ENCODE measurements around the gene CD8B. TPM values are rescaled to one million over a fixed set of nuclear protein-coding genes. Genes with fewer than 3 reads are reported as not detected.
"Not testable (repeated sequence)": the region's sequence is repeated elsewhere in the genome, so short reads cannot be mapped to it uniquely, and the experiment has no call there.

CD8B gene
- total RNA-seq = 1 to 10 TPM; 1.5 to 1.8 TPM

DNA sequence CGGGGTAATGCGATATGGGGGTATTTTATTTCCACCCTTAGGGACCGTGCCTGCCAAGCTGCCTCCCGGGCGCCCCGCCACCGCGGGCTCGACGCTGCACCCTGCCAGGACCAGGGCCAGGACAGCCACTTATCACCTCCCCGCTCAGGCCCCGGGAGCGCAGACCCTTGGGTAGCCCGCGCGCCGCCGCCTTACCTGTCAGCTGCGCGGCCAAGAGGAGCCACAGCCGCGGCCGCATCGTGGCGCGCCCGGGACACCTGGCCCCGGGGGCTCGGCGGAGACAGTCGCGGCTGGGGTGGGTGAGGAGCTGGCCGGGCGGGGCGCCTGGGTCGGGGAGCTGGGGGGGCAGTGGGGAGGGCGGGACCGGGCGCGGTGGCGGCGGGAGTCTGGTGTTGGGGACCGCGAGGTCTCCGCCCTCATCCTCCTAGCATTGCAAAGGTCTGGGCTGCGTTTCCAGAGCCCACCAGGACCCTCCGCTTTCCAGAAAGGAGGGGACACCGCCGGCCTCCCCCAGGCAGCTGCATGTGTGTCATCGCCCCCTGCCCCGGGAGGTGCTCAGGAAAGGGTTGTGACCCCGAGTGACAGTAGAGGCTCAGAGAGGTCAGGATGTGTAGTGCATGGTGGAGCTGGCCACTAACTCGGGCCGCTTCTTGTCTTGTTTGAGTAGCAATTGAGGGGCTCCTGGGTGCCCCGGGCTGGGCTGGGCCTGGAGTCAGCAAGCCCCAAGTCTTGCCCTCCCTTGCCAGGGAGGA, at the start of gene CD8B:
Gene CD8B, minus strand, starts transcription at position 259 of the 752 bp plus-strand sequence. Its CDS starts 21 bp downstream, at position 238.
- H3K9me3 ChIP-seq; H3K27me3 ChIP-seq; H3K36me3 ChIP-seq; H3K27ac ChIP-seq; DNase-seq; H3K4me1 ChIP-seq; intact Hi-C loops (cut with DNase I): not testable (repeated sequence)
- Histone ChIP-seq H3K4me3 (peak within 1 kb of the TSS; percentile 31), H3K9ac (ENCODE audit: low read depth in 2 of 2, low read length in 2 of 2) (peak within 1 kb of the TSS in 1 of 2 donors; percentile 12)

DNA sequence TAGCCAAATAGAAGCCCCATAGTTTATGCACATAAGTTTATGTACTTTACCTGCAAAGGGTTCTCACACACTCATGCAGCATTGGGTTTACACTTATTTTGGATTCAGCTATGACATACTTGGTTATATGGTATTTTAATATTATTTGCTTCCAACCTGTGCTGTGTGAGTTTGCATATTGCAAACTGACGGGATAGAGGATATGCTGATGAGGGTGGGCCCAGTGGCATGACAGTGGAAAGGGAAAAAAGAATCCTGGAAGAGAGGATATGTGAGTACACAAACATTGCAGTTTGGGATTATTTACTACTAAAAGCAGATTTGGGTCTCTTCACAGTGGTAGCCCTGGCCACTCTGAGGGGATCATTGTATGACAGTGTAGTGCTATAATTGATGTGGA, 44.2 kb upstream of the CD8B start:
- H3K4me1 ChIP-seq; H3K4me3 ChIP-seq; H3K9me3 ChIP-seq; intact Hi-C loops (cut with DNase I); H3K27me3 ChIP-seq; H3K36me3 ChIP-seq; H3K9ac ChIP-seq (ENCODE audit: low read depth in 2 of 2, low read length in 2 of 2); H3K27ac ChIP-seq; DNase-seq: not testable (repeated sequence)

DNA sequence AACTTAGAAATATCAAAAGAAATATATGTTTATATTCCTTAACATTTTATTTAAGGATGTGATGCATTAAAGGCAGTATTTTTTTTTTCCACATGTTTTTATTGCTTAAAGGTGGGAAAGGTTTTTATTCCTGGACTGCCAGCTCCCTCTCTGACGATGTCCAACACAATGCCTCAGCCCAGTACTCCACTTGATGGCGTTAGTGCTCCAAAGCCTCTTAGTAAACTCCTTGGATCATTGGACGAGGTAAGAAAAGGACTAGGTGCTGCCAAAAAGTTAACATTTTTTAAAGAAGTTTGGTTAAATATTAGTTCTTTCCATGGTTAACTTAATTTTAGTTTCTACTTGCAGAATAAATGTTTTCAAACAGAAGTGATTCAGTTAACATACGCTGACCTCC, 39.0 kb upstream of the CD8B start:
- H3K4me1 ChIP-seq; H3K27me3 ChIP-seq; intact Hi-C loops (cut with DNase I); H3K9me3 ChIP-seq; H3K9ac ChIP-seq (ENCODE audit: low read depth in 2 of 2, low read length in 2 of 2); H3K36me3 ChIP-seq; DNase-seq; H3K27ac ChIP-seq; H3K4me3 ChIP-seq: not testable (repeated sequence)

DNA sequence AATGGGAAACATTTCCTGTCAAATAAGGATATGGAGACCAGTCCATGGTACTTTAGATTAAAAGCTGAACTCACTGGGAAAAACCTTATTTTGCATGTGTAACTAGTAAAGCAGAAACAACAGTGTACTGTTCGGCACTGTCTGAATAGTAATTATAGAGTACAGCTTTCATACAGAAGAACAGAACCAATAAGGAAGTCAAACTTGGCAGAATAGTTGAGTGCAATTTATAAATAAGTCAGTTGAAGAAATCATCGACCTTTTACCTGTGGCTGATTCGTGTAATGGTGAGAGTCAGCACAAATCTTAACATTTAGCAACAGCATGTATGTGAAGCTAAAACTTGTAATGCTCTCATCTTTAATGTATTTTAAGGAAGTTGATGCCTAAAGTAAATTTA, 24.3 kb upstream of the CD8B start:
- H3K9me3 ChIP-seq; H3K4me3 ChIP-seq; H3K4me1 ChIP-seq; H3K36me3 ChIP-seq; DNase-seq; intact Hi-C loops (cut with DNase I); H3K27ac ChIP-seq; H3K9ac ChIP-seq (ENCODE audit: low read depth in 2 of 2, low read length in 2 of 2); H3K27me3 ChIP-seq: not testable (repeated sequence)

DNA sequence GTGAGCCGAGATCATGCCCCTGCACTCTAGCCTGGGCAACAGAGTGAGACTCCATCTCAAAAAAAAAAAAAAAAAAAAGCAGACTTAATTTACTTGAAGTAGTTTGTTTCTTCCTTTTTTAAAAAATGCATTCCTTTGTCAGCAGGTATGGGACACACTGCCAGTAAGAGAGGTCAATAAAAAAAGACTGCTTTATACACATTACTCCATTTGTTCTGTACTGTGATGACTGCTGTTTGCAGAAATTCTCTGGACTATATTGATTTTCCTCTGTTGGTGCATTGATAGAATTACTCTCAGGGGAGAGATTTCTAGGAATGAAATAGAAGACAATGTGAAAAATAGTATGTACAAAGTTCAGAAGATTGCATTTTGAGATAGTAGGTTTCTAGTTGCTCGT, 21.2 kb upstream of the CD8B start:
- H3K36me3 ChIP-seq; intact Hi-C loops (cut with DNase I); H3K27ac ChIP-seq; H3K9ac ChIP-seq (ENCODE audit: low read depth in 2 of 2, low read length in 2 of 2); DNase-seq; H3K27me3 ChIP-seq; H3K9me3 ChIP-seq; H3K4me3 ChIP-seq; H3K4me1 ChIP-seq: not testable (repeated sequence)

DNA sequence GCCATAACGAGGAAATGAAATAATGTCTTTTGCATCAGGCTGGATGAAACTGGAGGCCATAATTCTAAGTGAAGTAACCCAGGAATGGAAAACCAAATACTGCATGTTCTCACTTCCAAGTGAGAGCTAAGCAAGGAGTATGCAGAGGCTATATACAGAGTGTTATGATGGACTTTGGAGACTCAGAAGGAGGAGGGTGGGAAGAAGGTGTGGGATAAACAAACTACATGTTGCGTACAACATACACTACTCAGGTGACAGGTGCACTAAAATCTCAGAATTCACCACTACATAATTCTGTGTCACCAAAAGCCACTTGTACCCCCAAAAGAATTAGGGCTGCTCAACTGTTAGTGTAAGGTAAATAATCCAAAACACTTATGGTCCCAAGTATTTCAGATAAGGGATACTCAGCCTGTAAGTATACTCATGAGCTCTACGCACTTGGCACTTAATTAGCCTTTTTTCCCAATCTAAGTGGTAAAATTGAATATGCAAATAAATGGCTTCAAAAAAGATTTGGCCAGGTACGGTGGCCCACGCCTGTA, 20.5 kb upstream of the CD8B start:
- H3K9ac ChIP-seq (ENCODE audit: low read depth in 2 of 2, low read length in 2 of 2); H3K36me3 ChIP-seq; H3K27me3 ChIP-seq; DNase-seq; H3K4me3 ChIP-seq; H3K9me3 ChIP-seq; intact Hi-C loops (cut with DNase I); H3K4me1 ChIP-seq; H3K27ac ChIP-seq: not testable (repeated sequence)

DNA sequence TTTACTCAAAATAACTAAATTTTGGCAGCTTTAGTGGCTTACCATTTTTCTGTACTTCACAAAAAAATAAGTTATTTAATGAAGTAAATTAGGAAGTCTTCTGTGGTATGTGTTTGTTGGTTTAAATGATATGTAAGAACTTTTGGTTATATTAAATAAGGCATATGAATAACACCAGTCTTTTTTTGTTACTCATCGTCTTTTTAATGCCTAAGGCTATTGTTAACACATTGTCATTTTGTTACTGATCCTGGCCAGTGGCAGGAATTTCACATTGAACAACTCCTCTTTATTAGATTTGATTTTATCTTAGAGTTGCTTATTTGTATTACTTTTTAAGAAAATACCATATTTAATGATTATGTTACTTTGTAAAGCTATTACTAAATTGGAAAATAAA, 17.3 kb upstream of the CD8B start:
- H3K4me1 ChIP-seq; H3K27ac ChIP-seq; H3K27me3 ChIP-seq; H3K4me3 ChIP-seq; H3K36me3 ChIP-seq; DNase-seq; intact Hi-C loops (cut with DNase I); H3K9ac ChIP-seq (ENCODE audit: low read depth in 2 of 2, low read length in 2 of 2); H3K9me3 ChIP-seq: not testable (repeated sequence)

DNA sequence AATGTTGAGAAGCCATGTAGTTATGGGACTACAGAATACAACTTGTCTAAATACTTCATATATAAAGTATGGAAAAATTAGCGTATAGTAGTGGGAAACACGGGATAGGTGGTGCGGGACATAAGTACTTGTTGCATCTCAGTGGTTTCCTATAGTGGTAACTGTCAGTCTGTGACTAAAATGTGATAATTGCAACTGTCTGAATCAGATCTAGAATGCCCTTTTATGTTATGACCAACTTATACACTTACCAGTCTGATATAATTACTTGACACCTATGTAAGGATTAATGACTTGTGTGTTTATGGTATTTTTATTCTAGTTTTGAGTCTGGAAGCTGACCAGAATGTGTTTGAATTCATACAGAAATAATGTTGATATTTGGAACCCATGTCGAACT, 9.3 kb upstream of the CD8B start:
- H3K27me3 ChIP-seq; DNase-seq; H3K9me3 ChIP-seq; H3K4me3 ChIP-seq; H3K36me3 ChIP-seq; intact Hi-C loops (cut with DNase I); H3K27ac ChIP-seq; H3K9ac ChIP-seq (ENCODE audit: low read depth in 2 of 2, low read length in 2 of 2); H3K4me1 ChIP-seq: not testable (repeated sequence)

DNA sequence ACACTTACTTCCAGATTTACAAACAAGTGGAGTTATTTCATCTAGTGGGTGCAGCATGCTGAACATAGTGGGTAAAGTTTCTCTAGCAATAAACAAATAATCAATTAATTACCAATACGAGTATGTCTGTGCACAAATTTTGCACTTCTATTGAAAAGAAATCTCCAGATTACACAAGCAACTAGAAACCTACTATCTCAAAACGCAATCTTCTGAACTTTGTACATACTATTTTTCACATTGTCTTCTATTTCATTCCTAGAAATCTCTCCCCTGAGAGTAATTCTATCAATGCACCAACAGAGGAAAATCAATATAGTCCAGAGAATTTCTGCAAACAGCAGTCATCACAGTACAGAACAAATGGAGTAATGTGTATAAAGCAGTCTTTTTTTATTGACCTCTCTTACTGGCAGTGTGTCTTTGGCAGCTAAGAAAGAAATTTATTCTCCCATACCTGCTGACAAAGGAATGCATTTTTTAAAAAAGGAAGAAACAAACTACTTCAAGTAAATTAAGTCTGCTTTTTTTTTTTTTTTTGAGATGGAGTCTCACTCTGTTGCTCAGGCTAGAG, 7.3 kb upstream of the CD8B start:
- intact Hi-C loops (cut with DNase I); H3K36me3 ChIP-seq; H3K9ac ChIP-seq (ENCODE audit: low read depth in 2 of 2, low read length in 2 of 2): not testable (repeated sequence)

DNA sequence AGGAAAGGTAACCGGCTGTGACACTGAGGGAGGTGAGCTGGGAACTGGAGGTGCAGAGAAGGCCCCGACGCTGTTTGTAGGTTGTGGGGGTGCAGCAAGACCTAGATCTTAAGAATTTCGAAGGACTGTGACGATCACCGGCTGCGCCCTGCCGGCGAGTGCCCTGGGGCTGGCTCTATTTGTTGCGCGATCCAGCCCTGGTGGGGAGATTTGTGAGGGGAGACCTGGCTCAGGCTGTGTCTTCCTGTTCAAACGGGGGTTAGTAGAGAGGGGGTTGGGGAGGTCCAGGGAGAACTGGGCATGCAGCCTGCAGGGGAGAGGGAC, 656 bp upstream of the CD8B start:
- H3K4me3 ChIP-seq; intact Hi-C loops (cut with DNase I); H3K4me1 ChIP-seq; H3K9ac ChIP-seq (ENCODE audit: low read depth in 2 of 2, low read length in 2 of 2); H3K36me3 ChIP-seq; DNase-seq; H3K9me3 ChIP-seq; H3K27me3 ChIP-seq; H3K27ac ChIP-seq: not testable (repeated sequence)

More for the DNA sequence above, 7.3 kb upstream of the CD8B start:
- H3K27me3 ChIP-seq, H3K9me3 ChIP-seq, H3K4me3 ChIP-seq, DNase-seq, H3K27ac ChIP-seq, H3K4me1 ChIP-seq: not testable (repeated sequence)

DNA sequence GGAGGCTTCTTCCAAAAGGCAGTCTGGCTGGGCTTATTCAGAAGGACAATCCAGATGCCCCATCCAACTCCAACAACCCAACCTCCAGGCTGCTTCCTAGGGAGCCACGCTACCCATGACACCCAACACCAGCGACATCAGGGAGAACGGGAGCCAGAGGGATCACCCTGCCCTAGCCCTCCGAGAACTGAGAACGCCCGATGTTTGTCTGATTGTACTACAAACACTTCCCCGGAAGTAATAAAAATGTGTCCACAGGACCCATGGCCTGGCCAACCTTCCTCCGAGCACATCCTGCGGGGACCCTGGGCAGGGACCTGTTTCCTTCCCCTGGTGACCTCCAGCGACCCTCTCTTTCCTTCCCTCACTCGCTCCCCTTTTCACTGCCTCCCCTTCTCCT, 511 bp downstream of the CD8B start:
- H3K9ac ChIP-seq (ENCODE audit: low read depth in 2 of 2, low read length in 2 of 2); intact Hi-C loops (cut with DNase I); H3K27ac ChIP-seq; H3K36me3 ChIP-seq; H3K27me3 ChIP-seq; H3K4me1 ChIP-seq; DNase-seq; H3K9me3 ChIP-seq: not testable (repeated sequence)
- peak overlapping the region; percentile 31 for H3K4me3 ChIP-seq

DNA sequence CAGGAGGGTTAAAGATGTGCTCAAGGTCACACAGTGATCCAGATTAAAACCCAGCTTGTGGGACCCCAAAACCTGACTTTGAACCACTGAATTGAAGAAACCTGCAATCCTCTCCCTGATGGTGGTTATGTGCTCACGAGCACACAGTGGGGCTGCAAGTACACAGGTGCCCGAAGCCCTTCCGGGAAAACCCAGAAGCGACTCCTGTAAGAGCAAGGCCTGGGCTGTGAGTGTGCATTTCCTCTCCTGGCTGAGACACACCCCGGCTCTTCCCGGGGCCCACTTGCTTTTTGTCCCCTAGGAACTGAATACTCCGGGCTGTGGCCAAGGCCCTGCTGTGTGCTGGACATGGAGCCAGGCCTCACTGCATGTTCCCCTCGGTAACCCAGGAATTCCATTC, 1.1 kb downstream of the CD8B start:
- H3K9ac ChIP-seq (ENCODE audit: low read depth in 2 of 2, low read length in 2 of 2); DNase-seq; H3K27ac ChIP-seq; H3K9me3 ChIP-seq; intact Hi-C loops (cut with DNase I); H3K36me3 ChIP-seq; H3K4me1 ChIP-seq; H3K27me3 ChIP-seq; H3K4me3 ChIP-seq: not testable (repeated sequence)

DNA sequence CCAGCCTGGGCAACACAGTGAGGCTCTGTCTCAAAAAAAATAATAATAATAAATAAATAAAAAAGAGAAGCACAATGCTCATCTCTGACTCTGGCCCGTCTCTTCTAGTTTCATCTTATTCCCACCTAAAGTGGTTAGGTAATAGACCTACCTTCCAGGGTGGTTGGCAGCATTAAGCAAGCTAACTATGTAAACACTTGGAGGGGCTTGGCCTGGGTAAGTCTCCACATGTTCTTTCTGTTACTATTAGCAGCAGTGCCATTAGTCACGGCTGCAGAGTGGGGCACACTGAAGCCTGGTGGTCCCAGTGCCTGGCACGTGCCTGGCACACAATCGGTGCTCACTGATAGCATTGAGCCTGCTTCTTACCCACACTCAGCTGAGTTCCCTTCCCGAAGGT, 4.0 kb downstream of the CD8B start:
- H3K27ac ChIP-seq; H3K27me3 ChIP-seq; H3K9ac ChIP-seq (ENCODE audit: low read depth in 2 of 2, low read length in 2 of 2); H3K9me3 ChIP-seq; intact Hi-C loops (cut with DNase I); H3K36me3 ChIP-seq; DNase-seq; H3K4me1 ChIP-seq; H3K4me3 ChIP-seq: not testable (repeated sequence)

DNA sequence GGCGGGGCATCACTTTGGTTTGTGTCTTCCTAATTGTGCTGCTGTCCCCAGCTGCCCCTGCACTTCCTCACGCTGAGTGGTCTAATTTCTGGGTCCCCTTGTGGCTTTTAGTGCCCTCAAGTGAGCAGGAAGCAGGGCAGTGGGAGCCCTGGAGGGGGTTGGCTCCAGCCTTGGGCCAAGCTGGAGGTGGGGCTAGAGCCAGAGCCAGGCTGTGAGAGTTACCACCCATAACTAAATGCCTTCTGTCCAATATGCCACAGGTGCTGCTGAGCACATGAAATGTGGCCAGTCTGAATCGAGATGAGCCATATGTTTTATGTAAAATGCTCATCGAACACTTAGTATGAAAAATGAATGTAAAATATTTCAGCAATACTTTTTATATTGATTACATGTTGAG, 5.2 kb downstream of the CD8B start:
- H3K4me3 ChIP-seq; H3K9me3 ChIP-seq; intact Hi-C loops (cut with DNase I); H3K9ac ChIP-seq (ENCODE audit: low read depth in 2 of 2, low read length in 2 of 2); H3K36me3 ChIP-seq; H3K27me3 ChIP-seq; H3K4me1 ChIP-seq; H3K27ac ChIP-seq; DNase-seq: not testable (repeated sequence)
